ENCODE data around the gene ATP6V0B.

The ATP6V0B gene

DNA sequence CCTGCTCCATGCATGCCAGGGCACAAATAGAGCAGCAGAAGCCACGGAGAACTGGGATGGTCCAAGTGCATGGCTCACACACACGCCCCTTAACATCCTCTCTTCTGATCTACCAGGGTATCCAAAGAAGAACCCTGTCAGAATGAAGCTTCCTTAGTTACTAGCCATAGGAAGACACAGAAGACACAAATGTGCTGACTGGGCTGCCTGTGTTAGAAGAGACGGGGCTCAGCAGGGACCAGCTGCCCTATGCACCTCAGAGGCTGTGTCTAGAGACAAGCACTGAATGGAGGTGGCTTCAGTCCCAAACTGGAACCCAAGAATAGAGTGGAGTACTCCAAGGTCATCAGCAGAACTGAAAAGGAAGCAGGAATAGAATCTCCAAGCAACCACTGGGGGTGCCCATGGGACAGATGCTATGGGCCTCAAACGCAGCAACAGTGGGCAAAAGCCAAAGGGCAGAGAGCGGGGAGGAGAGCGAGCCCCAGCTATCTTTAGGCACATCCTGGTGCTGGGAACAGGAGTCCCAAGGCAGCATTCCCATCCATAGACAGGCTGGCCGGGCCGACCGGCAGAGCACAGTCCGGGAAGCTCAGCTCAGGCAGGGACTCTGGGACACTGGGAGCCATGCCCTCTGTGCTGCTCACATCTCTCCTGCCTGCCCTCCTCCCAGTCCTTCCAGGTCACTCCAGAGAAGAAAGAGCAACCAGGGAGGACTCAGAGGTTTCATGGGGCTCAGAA, 47.0 kb downstream of the ATP6V0B start:
- Histone ChIP-seq H3K36me3 (ENCODE audit: control insufficient read depth, insufficient read depth, low read length) (no peaks in the 10 kb centered on the region), H3K9ac (ENCODE audit: low read length) (no peak overlapping the region), H3K4me1 (ENCODE audit: control insufficient read depth, insufficient read depth, low read length) (peaks cover 23% of the 10 kb centered on the region), H3K27me3 (ENCODE audit: control insufficient read depth, insufficient read depth, low read length) (no peaks in the 10 kb centered on the region), H3K9me3 (ENCODE audit: control insufficient read depth, low read length) (no peaks in the 10 kb centered on the region), H3K4me3 (ENCODE audit: low read length) (no peak overlapping the region)

DNA sequence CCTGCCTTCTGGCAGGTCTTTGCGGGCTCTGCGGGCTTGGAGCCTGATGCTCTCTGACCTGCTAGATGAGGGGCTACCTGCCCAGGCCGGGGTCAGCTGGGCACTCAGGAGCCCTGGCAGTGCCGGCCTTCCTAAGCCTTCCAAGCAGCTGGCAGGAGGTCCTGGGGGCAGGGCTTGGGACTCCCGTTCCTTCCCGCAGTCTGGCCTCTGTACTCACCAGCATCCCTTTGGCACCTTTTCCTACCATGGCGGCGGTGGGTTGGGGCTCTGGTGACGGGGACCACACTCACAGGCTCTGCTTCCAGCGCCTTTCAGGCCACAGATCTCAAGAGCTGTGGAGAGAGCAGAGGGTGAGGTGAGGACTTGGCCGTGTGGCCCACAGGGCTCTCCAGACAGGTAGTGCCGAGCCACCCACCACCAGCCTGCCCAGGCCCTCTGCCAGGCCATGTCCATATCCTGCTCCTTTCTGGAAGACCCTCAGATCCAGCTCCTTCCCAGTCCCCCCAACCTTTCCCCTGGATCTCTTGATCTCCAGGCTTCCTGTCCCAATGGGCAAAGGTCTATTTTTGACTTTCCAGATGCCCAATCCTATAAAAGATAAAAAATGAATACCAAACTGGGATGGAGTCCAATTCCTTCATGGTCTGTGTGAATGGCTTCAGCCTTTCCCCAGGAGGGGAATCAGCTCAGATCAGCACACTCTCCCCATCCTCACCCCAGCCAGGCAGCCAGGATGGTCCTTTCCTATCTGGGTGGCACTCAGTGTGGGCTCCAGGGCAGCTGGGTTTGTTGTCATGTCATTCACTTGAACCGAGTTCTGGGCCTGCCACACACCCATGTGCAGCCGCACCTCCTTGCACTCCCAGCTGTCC, 49.5 kb downstream of the ATP6V0B start:
- no peak overlapping the region for H3K9ac ChIP-seq (ENCODE audit: low read length)
- H3K36me3 ChIP-seq (ENCODE audit: control insufficient read depth, insufficient read depth, low read length) = no peaks in the 10 kb centered on the region
- no peak overlapping the region for H3K4me3 ChIP-seq (ENCODE audit: low read length)

DNA sequence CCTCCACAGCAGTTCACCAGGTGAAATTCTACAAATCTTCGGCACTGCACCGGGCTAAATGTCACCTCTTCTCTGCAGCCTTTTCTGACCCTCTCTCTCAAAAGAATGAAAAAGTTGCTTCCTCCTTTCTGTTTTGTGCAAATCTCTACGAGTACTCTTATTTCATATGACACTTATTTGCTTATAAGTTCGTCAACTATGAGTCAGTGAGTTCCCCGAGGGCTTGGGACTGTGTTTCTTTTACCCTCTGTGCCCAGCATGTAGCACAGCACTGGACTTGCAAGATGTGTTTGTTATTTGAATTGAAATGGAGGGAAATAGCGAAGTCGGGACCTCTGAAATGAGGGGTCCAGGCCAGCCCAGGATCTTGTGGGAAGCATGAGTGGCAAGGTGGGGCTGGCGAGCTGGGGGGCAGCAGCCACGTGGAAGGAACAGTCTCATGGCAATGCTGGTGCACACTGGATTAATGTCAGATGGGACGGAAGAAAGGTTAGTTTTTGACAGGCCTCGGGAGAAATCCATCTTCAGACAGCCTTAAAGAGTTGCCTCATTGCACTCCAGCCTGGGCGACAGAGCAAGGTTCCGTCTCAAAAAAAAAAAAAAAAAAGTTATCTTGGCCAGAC, 50.3 kb downstream of the ATP6V0B start:
- H3K4me3 ChIP-seq (ENCODE audit: low read length) = no peak overlapping the region
- H3K9me3 ChIP-seq (ENCODE audit: control insufficient read depth, low read length) = no peaks in the 10 kb centered on the region
- no peaks in the 10 kb centered on the region for H3K27me3 ChIP-seq (ENCODE audit: control insufficient read depth, insufficient read depth, low read length)
- no peak overlapping the region for H3K9ac ChIP-seq (ENCODE audit: low read length)
- H3K4me1 ChIP-seq (ENCODE audit: control insufficient read depth, insufficient read depth, low read length) = peaks cover 41% of the 10 kb centered on the region
- H3K36me3 ChIP-seq (ENCODE audit: control insufficient read depth, insufficient read depth, low read length) = no peaks in the 10 kb centered on the region

More for the DNA sequence above, 49.5 kb downstream of the ATP6V0B start:
- Histone ChIP-seq H3K27me3 (ENCODE audit: control insufficient read depth, insufficient read depth, low read length) (no peaks in the 10 kb centered on the region), H3K4me1 (ENCODE audit: control insufficient read depth, insufficient read depth, low read length) (peaks cover 35% of the 10 kb centered on the region), H3K9me3 (ENCODE audit: control insufficient read depth, low read length) (no peaks in the 10 kb centered on the region)

DNA sequence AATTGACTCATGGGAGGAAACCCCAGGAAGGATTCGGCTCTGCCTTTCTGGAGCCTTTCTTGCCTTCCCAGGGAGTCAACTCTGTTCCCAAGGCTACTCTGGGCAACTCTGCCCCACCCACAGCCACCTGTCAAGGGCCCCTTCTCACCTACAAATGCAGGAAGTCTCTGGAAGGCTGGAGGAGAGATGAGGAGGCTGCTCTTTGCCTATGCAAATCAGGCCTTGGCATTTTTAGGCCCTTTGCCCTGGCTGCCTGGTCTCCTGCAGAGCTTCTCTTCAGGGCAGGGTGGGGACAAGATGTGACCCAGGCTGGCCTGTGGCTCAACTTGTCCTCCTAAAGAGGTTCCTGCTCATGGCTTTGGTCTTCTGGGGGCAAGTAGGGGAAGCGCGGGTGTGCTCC, 51.1 kb downstream of the ATP6V0B start:
- peak overlapping the region; percentile 12 for H3K9ac ChIP-seq (ENCODE audit: low read length)
- no peak overlapping the region for H3K4me3 ChIP-seq (ENCODE audit: low read length)
- H3K36me3 ChIP-seq (ENCODE audit: control insufficient read depth, insufficient read depth, low read length) = no peaks in the 10 kb centered on the region
- no peaks in the 10 kb centered on the region for H3K27me3 ChIP-seq (ENCODE audit: control insufficient read depth, insufficient read depth, low read length)
- peaks cover 41% of the 10 kb centered on the region for H3K4me1 ChIP-seq (ENCODE audit: control insufficient read depth, insufficient read depth, low read length)
- no peaks in the 10 kb centered on the region for H3K9me3 ChIP-seq (ENCODE audit: control insufficient read depth, low read length)

DNA sequence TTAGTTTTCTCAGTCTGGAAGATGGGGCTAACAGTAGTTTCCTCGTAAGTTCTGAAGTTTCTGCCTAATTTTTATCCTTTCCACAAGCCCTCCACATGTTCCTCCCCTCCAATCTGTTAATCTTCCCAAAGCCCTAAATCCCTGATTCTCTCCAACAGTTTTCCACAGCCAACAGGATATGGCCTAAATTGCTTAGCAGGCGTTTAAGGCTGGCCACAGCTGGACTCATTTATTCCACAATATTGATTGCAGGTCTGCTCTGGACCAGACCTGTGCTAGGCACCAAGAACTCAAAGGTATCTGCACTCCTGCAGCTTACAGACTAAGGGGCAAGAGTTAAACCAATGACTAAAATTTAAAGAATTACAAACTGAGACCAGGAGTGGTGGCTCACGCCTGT, 52.6 kb downstream of the ATP6V0B start:
- Histone ChIP-seq H3K9ac (ENCODE audit: low read length) (no peak overlapping the region), H3K4me1 (ENCODE audit: control insufficient read depth, insufficient read depth, low read length) (peaks cover 48% of the 10 kb centered on the region), H3K9me3 (ENCODE audit: control insufficient read depth, low read length) (no peaks in the 10 kb centered on the region)

More for the DNA sequence above, 52.6 kb downstream of the ATP6V0B start:
- no peaks in the 10 kb centered on the region for H3K27me3 ChIP-seq (ENCODE audit: control insufficient read depth, insufficient read depth, low read length)
- no peak overlapping the region for H3K4me3 ChIP-seq (ENCODE audit: low read length)
- H3K36me3 ChIP-seq (ENCODE audit: control insufficient read depth, insufficient read depth, low read length) = no peaks in the 10 kb centered on the region

Measured in mucosa of stomach (tissue), 1 donor.